Ectodermal cell (in vitro differentiated cells): ENCODE results near the gene UNC13A. TPM values are rescaled to one million over a fixed set of nuclear protein-coding genes. Genes with fewer than 3 reads are reported as not detected.

ENCODE experiments used
- H3K27ac ChIP-seq: 2 replicates; pipeline ENCODE4 v1.7.0; 2013; ENCODE audit warnings: mild to moderate bottlenecking, low read depth, low read length; ENCODE audit not compliant: insufficient read depth, poor library complexity, severe bottlenecking
- H3K27me3 ChIP-seq: 2 replicates; pipeline ENCODE4 v1.7.0; 2013; ENCODE audit warnings: mild to moderate bottlenecking, low read length; ENCODE audit not compliant: insufficient read depth, control insufficient read depth, poor library complexity, severe bottlenecking
- H3K36me3 ChIP-seq: one replicate; pipeline ENCODE4 v1.7.0; 2013; ENCODE audit warnings: low read length; ENCODE audit not compliant: control insufficient read depth, insufficient read depth
- H3K4me1 ChIP-seq: one replicate; pipeline ENCODE4 v1.7.0; 2013; ENCODE audit warnings: low read length; ENCODE audit not compliant: control insufficient read depth, insufficient read depth
- H3K4me3 ChIP-seq: 2 replicates; pipeline ENCODE4 v1.7.0; 2013; ENCODE audit warnings: low read depth, low read length, control low read depth; ENCODE audit not compliant: insufficient read depth
- H3K9me3 ChIP-seq: 2 replicates; pipeline ENCODE4 v1.7.0; 2013; ENCODE audit warnings: mild to moderate bottlenecking, low read length, moderate library complexity; ENCODE audit not compliant: control insufficient read depth
- WGBS, 2 experiments: methylation state at CpG; one replicate each; pipeline ENCODE4 v1.1.7; 2013; ENCODE audit warnings: missing lambda C conversion rate in 2 of 2; 5-methylcytosine and 5-hydroxymethylcytosine counted together
- polyA plus RNA-seq, 4 experiments: library from polyadenylated mRNA; stranded (reverse); fragments of 50-300 nt; gene quantifications; one replicate each; pipeline ENCODE4 v1.2.3, GENCODE V29; 2013

Gene UNC13A
- 0.96 TPM for polyA plus RNA-seq (2013, experiment 1 of 4)
- polyA plus RNA-seq (2013, experiment 2 of 4), result 0.91 TPM
- polyA plus RNA-seq (2013, experiment 3 of 4), result 0.96 TPM
- 0.93 TPM for polyA plus RNA-seq (2013, experiment 4 of 4)

DNA sequence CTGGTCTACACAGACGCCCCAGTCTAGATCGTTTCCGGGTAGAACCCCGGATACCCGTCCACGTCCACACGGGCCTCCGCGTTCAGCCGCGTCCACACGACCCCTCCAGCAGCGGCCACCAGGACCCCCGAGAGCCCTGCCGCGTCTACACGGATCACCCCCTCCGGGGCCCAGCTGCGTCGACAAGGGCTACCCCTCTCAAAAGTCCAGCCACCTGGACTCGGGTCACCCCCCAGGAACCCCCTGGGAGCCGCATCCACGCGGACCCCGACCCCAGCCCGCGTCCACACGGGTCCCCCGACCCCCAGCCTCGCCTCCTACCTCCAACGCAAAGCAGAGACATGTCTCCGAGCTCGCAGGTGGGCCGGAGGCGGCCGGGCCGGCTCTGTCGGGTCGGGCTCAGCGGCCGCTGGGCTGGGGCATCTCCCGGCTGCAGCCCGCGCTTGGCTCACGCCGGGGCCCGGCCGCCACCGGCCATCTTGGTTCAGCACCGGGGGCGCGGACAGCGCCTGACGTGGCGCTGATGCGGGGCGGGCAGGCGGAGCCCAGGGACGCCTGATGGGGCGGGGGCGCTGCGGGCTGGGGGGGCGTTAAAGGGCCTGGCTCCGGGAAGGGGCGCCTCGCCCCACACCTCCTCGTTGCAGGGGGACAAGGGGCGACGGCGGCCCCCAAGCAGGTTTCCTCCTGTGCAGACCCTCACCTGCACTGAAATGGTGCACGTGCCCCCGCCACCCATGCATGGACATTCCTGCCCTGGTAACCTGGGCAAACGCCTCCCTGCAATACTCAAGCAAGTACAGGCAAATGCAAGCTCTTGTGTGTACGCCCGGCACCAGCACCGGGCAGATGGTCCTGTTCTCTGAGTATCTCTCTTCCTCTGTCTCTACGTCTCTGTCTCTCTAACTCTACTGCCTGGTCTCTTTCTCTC, at the start of gene UNC13A:
Gene UNC13A (minus strand): TSS at position 498 of the 928 bp plus-strand sequence. CDS start 155 bp downstream, at position 343.
- H3K4me3 ChIP-seq, result peak within 1 kb of the TSS; percentile 22
- 1% methylated on average over 77 of the region's 77 CpGs for WGBS, 2 experiments
- H3K27me3 ChIP-seq, result peaks cover 20% of the 10 kb centered on the region
- no peaks in the 10 kb centered on the region for H3K36me3 ChIP-seq
- H3K9me3 ChIP-seq, result no peaks in the 10 kb centered on the region
- no peak within 1 kb of the TSS for H3K27ac ChIP-seq
- peaks cover 18% of the 10 kb centered on the region for H3K4me1 ChIP-seq

- Histone ChIP-seq H3K36me3 (peaks cover 15% of the 10 kb centered on the region), H3K4me1 (no peaks in the 10 kb centered on the region), H3K9me3 (no peaks in the 10 kb centered on the region), H3K27ac (no peak overlapping the region), H3K27me3 (no peaks in the 10 kb centered on the region), H3K4me3 (no peak overlapping the region)
- 95% methylated on average over 7 of the region's 7 CpGs for WGBS, 2 experiments
Observed at GRCh38 chr19:17737690-17738153, 49.6 kb upstream of the UNC13A start.

DNA sequence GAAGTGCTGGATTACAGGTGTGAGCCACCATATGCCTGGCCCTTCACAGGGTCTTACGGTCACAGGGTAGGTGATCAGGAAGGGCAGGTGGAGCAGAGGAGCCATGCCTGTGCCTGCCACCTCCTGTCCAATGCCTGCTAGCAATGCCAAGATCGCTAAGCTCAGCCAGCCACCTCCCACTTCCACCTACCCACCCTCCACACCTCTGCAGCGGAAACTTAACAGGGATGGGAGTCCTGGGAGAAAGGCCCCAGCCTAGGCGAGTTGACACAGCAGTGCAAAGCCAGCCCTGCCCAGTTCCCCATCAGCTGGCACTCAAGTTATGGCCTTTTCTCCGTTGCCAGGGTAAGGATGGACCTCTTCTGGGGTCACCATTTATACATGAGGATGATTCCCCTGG, 47.3 kb upstream of the UNC13A start:
- H3K9me3 ChIP-seq, result no peaks in the 10 kb centered on the region
- H3K4me1 ChIP-seq, result no peaks in the 10 kb centered on the region
- no peak overlapping the region for H3K27ac ChIP-seq
- WGBS, 2 experiments, result 95 to 97% methylated on average over 5 of the region's 5 CpGs
- no peaks in the 10 kb centered on the region for H3K27me3 ChIP-seq
- H3K36me3 ChIP-seq, result peaks cover 28% of the 10 kb centered on the region
- H3K4me3 ChIP-seq, result no peak overlapping the region

DNA sequence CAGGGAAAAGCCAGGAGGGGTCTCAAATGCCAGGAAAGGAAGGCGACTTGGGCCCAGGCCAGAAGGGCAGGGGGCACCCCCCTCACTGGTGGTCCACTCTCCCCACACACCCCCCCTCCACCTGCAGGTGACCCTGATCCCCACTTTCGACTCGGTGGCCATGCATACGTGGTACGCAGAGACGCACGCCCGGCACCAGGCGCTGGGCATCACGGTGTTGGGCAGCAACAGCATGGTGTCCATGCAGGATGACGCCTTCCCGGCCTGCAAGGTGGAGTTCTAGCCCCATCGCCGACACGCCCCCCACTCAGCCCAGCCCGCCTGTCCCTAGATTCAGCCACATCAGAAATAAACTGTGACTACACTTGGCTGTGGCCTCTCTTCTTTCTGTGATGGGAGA, 46.0 kb upstream of the UNC13A start:
- no peaks in the 10 kb centered on the region for H3K4me1 ChIP-seq
- 95 to 96% methylated on average over 16 of the region's 16 CpGs for WGBS, 2 experiments
- H3K36me3 ChIP-seq, result peaks cover 35% of the 10 kb centered on the region
- no peaks in the 10 kb centered on the region for H3K9me3 ChIP-seq
- H3K4me3 ChIP-seq, result no peak overlapping the region
- H3K27ac ChIP-seq, result no peak overlapping the region
- no peaks in the 10 kb centered on the region for H3K27me3 ChIP-seq

DNA sequence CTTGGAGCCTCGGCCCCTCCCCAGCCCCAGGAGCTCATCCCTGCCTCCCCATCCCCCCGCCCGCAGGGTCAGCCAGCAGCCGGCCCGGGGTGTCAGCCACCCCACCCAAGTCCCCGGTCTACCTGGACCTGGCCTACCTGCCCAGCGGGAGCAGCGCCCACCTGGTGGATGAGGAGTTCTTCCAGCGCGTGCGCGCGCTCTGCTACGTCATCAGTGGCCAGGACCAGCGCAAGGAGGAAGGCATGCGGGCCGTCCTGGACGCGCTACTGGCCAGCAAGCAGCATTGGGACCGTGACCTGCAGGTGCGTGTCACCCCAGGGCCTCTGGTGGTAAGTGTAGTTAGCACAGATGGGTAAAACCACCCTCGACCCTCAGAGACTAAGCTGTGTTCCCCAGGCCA, 45.0 kb upstream of the UNC13A start:
- no peak overlapping the region for H3K27ac ChIP-seq
- H3K4me3 ChIP-seq, result no peak overlapping the region
- no peaks in the 10 kb centered on the region for H3K4me1 ChIP-seq
- peaks cover 35% of the 10 kb centered on the region for H3K36me3 ChIP-seq
- WGBS, 2 experiments, result 95 to 97% methylated on average over 22 of the region's 22 CpGs
- H3K27me3 ChIP-seq, result no peaks in the 10 kb centered on the region
- H3K9me3 ChIP-seq, result no peaks in the 10 kb centered on the region

DNA sequence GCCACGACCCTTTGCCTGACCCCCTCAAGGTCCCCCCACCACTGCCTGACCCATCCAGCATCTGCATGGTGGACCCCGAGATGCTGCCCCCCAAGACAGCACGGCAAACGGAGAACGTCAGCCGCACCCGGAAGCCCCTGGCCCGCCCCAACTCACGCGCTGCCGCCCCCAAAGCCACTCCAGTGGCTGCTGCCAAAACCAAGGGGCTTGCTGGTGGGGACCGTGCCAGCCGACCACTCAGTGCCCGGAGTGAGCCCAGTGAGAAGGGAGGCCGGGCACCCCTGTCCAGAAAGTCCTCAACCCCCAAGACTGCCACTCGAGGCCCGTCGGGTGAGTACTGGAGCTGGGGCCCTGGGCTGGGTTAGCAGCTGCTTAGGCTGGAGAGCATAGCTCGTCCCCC, 39.7 kb upstream of the UNC13A start:
- Histone ChIP-seq H3K27me3 (no peaks in the 10 kb centered on the region), H3K36me3 (peaks cover 33% of the 10 kb centered on the region), H3K27ac (no peak overlapping the region), H3K4me3 (no peak overlapping the region), H3K4me1 (no peaks in the 10 kb centered on the region), H3K9me3 (no peaks in the 10 kb centered on the region)
- 96% methylated on average over 19 of the region's 19 CpGs for WGBS, 2 experiments

DNA sequence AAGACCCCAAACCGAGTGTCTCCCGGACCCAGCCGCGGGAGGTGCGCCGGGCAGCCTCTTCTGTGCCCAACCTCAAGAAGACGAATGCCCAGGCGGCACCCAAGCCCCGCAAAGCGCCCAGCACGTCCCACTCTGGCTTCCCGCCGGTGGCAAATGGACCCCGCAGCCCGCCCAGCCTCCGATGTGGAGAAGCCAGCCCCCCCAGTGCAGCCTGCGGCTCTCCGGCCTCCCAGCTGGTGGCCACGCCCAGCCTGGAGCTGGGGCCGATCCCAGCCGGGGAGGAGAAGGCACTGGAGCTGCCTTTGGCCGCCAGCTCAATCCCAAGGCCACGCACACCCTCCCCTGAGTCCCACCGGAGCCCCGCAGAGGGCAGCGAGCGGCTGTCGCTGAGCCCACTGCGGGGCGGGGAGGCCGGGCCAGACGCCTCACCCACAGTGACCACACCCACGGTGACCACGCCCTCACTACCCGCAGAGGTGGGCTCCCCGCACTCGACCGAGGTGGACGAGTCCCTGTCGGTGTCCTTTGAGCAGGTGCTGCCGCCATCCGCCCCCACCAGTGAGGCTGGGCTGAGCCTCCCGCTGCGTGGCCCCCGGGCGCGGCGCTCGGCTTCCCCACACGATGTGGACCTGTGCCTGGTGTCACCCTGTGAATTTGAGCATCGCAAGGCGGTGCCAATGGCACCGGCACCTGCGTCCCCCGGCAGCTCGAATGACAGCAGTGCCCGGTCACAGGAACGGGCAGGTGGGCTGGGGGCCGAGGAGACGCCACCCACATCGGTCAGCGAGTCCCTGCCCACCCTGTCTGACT, 39.0 kb upstream of the UNC13A start:
- Histone ChIP-seq H3K4me1 (no peaks in the 10 kb centered on the region), H3K36me3 (peaks cover 28% of the 10 kb centered on the region), H3K4me3 (no peak overlapping the region), H3K9me3 (no peaks in the 10 kb centered on the region), H3K27me3 (no peaks in the 10 kb centered on the region), H3K27ac (no peak overlapping the region)
- WGBS, 2 experiments, result 95% methylated on average over 62 of the region's 62 CpGs

- peaks cover 25% of the 10 kb centered on the region for H3K36me3 ChIP-seq
- H3K27me3 ChIP-seq, result no peaks in the 10 kb centered on the region
- H3K4me3 ChIP-seq, result no peak overlapping the region
- no peaks in the 10 kb centered on the region for H3K4me1 ChIP-seq
- H3K9me3 ChIP-seq, result no peaks in the 10 kb centered on the region
- 96 to 97% methylated on average over 59 of the region's 59 CpGs for WGBS, 2 experiments
- H3K27ac ChIP-seq, result no peak overlapping the region
Observed at GRCh38 chr19:17726136-17726741, 38.1 kb upstream of the UNC13A start.

DNA sequence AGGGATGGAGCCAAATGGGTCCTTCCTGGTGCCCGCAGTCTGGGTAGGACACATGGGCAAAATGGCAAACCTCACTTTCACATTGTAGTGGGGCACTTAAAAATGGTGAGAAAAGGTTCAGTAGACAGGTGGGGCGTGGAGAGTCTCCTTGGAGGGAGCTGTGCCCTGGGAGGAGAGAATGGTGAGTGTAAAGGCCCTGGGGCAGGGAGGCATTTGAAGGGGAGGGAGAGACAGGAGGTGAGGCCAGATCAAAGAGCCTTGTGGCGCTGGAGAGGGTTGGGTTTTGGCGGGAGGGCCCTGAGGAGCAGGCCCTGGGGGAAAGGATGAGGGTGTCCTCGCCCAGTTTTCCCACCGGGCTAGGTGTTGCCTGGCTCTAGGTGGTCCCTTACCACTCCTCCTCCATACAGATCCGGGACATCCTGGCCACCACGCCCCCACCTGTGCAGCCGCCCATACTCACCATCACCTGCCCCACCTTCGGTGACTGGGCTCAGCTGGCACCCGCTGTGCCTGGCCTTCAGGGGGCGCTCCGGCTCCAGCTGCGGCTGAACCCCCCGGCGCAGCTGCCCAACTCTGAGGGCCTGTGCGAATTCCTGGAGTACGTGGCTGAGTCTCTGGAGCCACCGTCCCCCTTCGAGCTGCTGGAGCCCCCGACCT, 37.4 kb upstream of the UNC13A start:
- Histone ChIP-seq H3K36me3 (peaks cover 19% of the 10 kb centered on the region), H3K27me3 (no peaks in the 10 kb centered on the region), H3K4me3 (no peak overlapping the region), H3K27ac (no peak overlapping the region), H3K4me1 (peaks cover 4% of the 10 kb centered on the region), H3K9me3 (no peaks in the 10 kb centered on the region)
- WGBS, 2 experiments, result 91 to 92% methylated on average over 21 of the region's 21 CpGs
